ENCODE data around the gene UNC45B. TPM values are rescaled to one million over a fixed set of nuclear protein-coding genes. Genes with fewer than 3 reads are reported as not detected.
A peak's percentile ranks its signal among the peaks of the same experiment; 100 is the strongest.
"Not testable (repeated sequence)": the region's sequence is repeated elsewhere in the genome, so short reads cannot be mapped to it uniquely, and the experiment has no call there.

The UNC45B gene
- total RNA-seq, 1 donor from 2014 or later = 0.14 TPM

GRCh38 chr17:35187481-35187880 lies 39.9 kb downstream of the UNC45B start:
- intact Hi-C loops (cut with DNase I) = no loop called here
- no peak overlapping the region for H3K27ac ChIP-seq
- DNase-seq (no peak), ATAC-seq (no peak)
- TF ChIP-seq, protein P1, sequence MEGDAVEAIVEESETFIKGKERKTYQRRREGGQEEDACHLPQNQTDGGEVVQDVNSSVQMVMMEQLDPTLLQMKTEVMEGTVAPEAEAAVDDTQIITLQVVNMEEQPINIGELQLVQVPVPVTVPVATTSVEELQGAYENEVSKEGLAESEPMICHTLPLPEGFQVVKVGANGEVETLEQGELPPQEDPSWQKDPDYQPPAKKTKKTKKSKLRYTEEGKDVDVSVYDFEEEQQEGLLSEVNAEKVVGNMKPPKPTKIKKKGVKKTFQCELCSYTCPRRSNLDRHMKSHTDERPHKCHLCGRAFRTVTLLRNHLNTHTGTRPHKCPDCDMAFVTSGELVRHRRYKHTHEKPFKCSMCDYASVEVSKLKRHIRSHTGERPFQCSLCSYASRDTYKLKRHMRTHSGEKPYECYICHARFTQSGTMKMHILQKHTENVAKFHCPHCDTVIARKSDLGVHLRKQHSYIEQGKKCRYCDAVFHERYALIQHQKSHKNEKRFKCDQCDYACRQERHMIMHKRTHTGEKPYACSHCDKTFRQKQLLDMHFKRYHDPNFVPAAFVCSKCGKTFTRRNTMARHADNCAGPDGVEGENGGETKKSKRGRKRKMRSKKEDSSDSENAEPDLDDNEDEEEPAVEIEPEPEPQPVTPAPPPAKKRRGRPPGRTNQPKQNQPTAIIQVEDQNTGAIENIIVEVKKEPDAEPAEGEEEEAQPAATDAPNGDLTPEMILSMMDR (IDR thresholded peaks at IDR 0.05) = no peak
- H3K9me3 ChIP-seq = no peaks in the 10 kb centered on the region
- H3K27me3 ChIP-seq = no peaks in the 10 kb centered on the region
- H3K36me3 ChIP-seq = no peaks in the 10 kb centered on the region
- H3K4me3 ChIP-seq = no peak overlapping the region
- peaks cover 5% of the 10 kb centered on the region for H3K4me1 ChIP-seq

DNA sequence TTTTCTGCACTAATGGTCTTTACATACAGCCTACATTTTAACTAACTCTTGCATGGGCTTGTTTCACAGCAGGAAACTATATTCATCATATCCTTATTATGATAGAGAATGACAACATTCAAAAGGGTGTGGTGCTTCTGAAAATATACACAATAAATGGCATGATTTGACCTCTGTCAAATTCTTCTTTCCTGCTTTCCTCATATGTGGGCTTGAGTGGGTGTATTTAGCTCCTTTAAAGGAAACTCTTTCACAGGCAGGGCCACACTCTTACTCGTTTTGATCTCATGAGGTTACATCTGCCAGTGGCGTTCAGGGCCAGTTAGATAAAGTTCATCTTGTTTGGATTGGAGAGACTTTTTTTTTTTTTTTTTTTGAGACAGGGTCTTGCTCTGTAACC lies 40.5 kb downstream of the UNC45B start:
- intact Hi-C loops (cut with DNase I) = no loop called here
- Histone ChIP-seq H3K4me1 (peaks cover 5% of the 10 kb centered on the region), H3K27ac (no peak overlapping the region), H3K4me3 (no peak overlapping the region), H3K9me3 (no peaks in the 10 kb centered on the region), H3K27me3 (no peaks in the 10 kb centered on the region), H3K36me3 (no peaks in the 10 kb centered on the region)
- TF ChIP-seq, protein P1 (IDR thresholded peaks at IDR 0.05) = no peak
- DNase-seq = no peak
- peak; percentile 75 for ATAC-seq

GRCh38 chr17:35189291-35189690 lies 41.7 kb downstream of the UNC45B start:
- intact Hi-C loops (cut with DNase I) = no loop called here
- peak; percentile 54 for ATAC-seq
- DNase-seq = no peak
- Histone ChIP-seq H3K27ac (no peak overlapping the region), H3K36me3 (no peaks in the 10 kb centered on the region), H3K9me3 (no peaks in the 10 kb centered on the region), H3K4me3 (no peak overlapping the region), H3K4me1 (peaks cover 5% of the 10 kb centered on the region), H3K27me3 (no peaks in the 10 kb centered on the region)
- TF ChIP-seq, protein P1 (IDR thresholded peaks at IDR 0.05) = no peak

DNA sequence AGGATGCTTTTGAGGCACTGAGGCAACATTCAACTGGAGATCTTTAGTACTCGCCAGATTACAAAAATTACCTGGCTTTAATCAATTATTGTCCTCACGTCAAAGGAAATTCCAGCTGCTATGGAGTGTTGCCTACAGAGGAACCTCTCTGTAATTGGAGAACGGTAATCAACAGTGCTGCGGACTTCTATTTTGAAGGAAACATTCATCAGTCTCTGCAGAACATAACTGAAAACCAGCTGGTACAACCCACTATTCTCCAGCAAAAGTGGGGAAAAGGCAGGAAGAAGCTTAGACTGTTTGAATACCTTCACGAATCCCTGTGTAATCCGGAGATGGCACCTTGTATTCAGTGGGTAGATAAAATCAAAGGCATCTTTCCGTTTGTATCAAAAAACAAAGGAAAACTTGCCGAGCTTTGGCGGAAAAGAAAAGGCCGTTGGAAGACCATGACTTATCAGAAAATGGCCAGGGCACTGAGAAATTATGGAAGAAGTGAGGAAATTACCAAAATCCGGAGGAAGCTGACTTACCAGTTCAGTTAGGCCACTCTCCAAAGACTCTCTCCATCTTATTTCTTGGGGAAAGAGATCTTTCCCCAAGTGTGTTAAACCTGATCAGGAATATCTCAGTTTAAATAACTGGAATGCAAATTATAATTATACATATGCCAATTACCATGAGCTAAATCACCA lies 43.5 kb downstream of the UNC45B start:
- H3K36me3 ChIP-seq = no peaks in the 10 kb centered on the region
- TF ChIP-seq, protein P1 (IDR thresholded peaks at IDR 0.05) = no peak
- H3K4me1 ChIP-seq = peaks cover 5% of the 10 kb centered on the region
- no peaks in the 10 kb centered on the region for H3K9me3 ChIP-seq
- H3K27me3 ChIP-seq = no peaks in the 10 kb centered on the region
- DNase-seq = no peak
- no peak overlapping the region for H3K27ac ChIP-seq
- no peak overlapping the region for H3K4me3 ChIP-seq
- ATAC-seq = no peak
- intact Hi-C loops (cut with DNase I) = no loop called here

GRCh38 chr17:35192708-35193107 lies 45.1 kb downstream of the UNC45B start:
- intact Hi-C loops (cut with DNase I) = no loop called here
- no peak for DNase-seq
- ATAC-seq = peak; percentile 10
- TF ChIP-seq, protein P1 (IDR thresholded peaks at IDR 0.05) = no peak
- H3K36me3 ChIP-seq = no peaks in the 10 kb centered on the region
- H3K4me1 ChIP-seq = peaks cover 5% of the 10 kb centered on the region
- no peak overlapping the region for H3K27ac ChIP-seq
- H3K9me3 ChIP-seq = no peaks in the 10 kb centered on the region
- H3K27me3 ChIP-seq = no peaks in the 10 kb centered on the region
- H3K4me3 ChIP-seq = no peak overlapping the region

DNA sequence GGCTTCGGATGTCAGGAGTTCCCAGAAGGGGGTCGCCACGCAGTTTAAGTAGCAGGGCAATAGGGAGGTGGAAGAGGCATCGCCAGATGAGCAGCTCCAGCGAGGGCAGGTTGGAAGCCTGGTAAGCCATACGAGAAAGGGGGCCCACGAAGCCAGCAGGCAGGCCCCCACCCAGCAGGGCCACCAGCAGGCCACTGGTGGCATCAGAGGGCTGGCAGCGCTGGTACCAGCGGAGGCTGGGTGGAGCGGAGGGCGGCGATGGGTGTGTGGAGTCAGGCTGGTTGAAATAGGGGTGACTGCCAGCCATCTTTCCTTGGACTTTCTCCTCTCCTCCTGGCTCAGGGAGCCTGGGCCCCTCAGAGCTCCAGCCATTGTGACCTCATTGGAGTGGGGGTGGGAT lies 46.4 kb downstream of the UNC45B start, which contains the start of gene SLC35G3:
Gene SLC35G3 (minus strand): TSS at position 393 of the 400 bp plus-strand sequence. CDS start 86 bp downstream, at position 307.
- peak; percentile 9 for ATAC-seq
- H3K27me3 ChIP-seq; H3K4me1 ChIP-seq; intact Hi-C loops (cut with DNase I); H3K9me3 ChIP-seq; DNase-seq; H3K4me3 ChIP-seq; H3K36me3 ChIP-seq; H3K27ac ChIP-seq: not testable (repeated sequence)

DNA sequence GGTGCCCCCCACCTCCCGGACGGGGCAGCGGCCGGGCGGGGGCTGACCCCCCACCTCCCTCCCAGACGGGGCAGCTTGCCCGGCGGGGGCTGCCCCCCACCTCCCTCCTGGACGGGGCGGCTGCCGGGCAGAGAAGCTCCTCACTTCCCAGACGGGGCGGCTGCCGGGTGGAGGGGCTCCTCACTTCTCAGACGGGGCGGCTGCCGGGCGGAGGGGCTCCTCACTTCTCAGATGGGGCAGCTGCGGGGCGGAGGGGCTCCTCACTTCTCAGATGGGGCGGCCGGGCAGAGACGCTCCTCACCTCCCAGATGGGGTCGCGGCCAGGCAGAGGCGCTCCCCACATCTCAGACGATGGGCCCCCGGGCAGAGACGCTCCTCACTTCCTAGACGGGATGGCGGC lies 47.4 kb downstream of the UNC45B start:
- intact Hi-C loops (cut with DNase I); H3K36me3 ChIP-seq; ATAC-seq; DNase-seq; H3K4me1 ChIP-seq; H3K27ac ChIP-seq; H3K9me3 ChIP-seq; H3K27me3 ChIP-seq; H3K4me3 ChIP-seq: not testable (repeated sequence)

DNA sequence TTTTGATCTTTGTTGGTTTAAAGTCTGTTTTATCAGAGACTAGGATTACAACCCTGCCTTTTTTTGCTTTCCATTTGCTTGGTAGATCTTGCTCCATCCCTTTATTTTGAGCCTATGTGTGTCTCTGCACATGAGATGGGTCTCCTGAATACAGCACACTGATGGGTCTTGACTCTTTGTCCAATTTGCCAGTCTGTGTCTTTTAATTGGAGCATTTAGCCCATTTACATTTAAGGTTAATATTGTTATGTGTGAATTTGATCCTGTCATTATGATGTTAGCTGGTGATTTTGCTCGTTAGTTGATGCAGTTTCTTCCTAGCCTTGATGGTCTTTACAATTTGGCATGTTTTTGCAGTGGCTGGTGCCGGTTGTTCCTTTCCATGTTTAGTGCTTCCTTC lies 55.0 kb downstream of the UNC45B start:
- H3K4me3 ChIP-seq; H3K9me3 ChIP-seq; H3K27ac ChIP-seq; DNase-seq; H3K4me1 ChIP-seq; ATAC-seq; H3K36me3 ChIP-seq; H3K27me3 ChIP-seq; intact Hi-C loops (cut with DNase I): not testable (repeated sequence)
